Keratinocyte (primary cell): ENCODE data around the gene COL7A1.

Source experiments
- EZH2 ChIP-seq: IDR thresholded peaks from one replicate; pipeline ENCODE4 v1.6.1; 2012; ENCODE audit warnings: inconsistent platforms, mild to moderate bottlenecking, low read length, moderate library complexity
- TF ChIP-seq, protein P1 (sequence below), 3 experiments: IDR thresholded peaks in 1 of 3; conservative IDR thresholded peaks in 1 of 3; optimal IDR thresholded peaks in 1 of 3; 2 replicates in 2 of 3; 3 replicates in 1 of 3; pipeline versions ENCODE3 to v1.5.1; 2011; ENCODE audit warnings: low read length in 3 of 3, mild to moderate bottlenecking in 3 of 3, moderate library complexity in 2 of 3, control low read depth in 1 of 3, inconsistent platforms in 1 of 3; ENCODE audit not compliant: insufficient read depth in 2 of 3; ENCODE audit errors: extremely low read depth in 1 of 3

DNA sequence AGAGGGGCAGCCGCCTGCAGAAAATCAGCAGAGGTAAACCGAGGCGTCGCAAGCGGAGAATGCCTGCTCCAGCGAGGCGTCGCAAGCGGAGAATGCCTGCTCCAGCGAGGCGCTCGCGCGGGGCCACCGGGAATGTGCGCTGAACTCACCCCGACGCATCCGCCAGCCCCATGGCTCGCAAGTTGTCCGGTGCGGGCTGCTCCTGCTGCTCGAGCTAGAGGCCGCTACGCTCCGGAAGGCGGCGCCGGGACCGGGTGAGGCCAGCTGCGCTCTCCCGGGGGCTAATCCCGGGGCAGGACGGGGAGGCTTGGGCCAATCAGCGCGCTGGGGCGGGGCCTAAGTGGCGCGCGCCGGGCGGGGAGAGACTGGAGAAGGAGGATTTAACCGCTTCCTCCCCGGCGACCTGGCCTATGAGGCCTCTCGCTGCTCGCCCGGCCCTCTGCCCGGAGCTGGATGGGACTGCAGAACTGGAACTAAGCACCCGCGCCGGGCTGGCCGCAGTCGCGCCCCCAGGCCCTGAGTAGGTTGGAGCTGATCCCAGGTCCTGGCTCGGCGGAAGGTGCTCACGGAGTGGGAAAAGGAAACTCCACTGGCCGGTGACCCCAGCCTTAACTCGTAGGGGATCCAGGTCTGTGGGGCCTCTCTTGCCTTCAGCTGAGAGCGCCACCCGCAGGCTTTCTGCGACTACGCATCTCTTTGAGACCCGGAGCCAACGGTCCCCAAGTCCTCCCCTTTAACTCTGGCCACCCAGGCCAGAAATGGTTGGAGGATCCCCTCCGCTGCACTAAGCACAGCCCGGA, 40.3 kb upstream of the COL7A1 start, which contains the start of gene SLC26A6:
- TF ChIP-seq, protein P1, sequence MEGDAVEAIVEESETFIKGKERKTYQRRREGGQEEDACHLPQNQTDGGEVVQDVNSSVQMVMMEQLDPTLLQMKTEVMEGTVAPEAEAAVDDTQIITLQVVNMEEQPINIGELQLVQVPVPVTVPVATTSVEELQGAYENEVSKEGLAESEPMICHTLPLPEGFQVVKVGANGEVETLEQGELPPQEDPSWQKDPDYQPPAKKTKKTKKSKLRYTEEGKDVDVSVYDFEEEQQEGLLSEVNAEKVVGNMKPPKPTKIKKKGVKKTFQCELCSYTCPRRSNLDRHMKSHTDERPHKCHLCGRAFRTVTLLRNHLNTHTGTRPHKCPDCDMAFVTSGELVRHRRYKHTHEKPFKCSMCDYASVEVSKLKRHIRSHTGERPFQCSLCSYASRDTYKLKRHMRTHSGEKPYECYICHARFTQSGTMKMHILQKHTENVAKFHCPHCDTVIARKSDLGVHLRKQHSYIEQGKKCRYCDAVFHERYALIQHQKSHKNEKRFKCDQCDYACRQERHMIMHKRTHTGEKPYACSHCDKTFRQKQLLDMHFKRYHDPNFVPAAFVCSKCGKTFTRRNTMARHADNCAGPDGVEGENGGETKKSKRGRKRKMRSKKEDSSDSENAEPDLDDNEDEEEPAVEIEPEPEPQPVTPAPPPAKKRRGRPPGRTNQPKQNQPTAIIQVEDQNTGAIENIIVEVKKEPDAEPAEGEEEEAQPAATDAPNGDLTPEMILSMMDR (optimal IDR thresholded peaks at IDR 0.05 in 1 of 3, IDR thresholded peaks at IDR 0.05 in 1 of 3, conservative IDR thresholded peaks at IDR 0.05 in 1 of 3; ENCODE audit: extremely low read depth in 1 of 3, insufficient read depth in 2 of 3, low read length in 3 of 3): peak in 2 of 3 experiments; percentile 58 to 76
- TF ChIP-seq EZH2: no peak
